Spleen (tissue), 11 donors: Measurements from ENCODE around the gene TRIOBP. TPM values are rescaled to one million over a fixed set of nuclear protein-coding genes. Genes with fewer than 3 reads are reported as not detected.

ENCODE experiments used
- DNase-seq: peaks from one replicate; pipeline ENCODE4 v3.0.0-alpha.2; 2020
- H3K27ac ChIP-seq, 8 donors: fragments of 200-600 bp; sonication (generic) in 7 of 8; 1 replicate in 4 of 8; 2 replicates in 4 of 8; pipeline versions ENCODE4 v1.5.0 to v1.8.0; 2016 to 2021; ENCODE audit warnings: inconsistent platforms in 4 of 8, mild to moderate bottlenecking in 4 of 8, moderate library complexity in 1 of 8
- H3K27me3 ChIP-seq, 7 donors: fragments of 200-600 bp; sonication (generic) in 6 of 7; replicated peaks in 1 of 7; 1 replicate in 4 of 7; 2 replicates in 3 of 7; pipeline versions ENCODE4 v1.5.0 to v1.8.0; 2016 to 2021; ENCODE audit warnings: inconsistent platforms in 3 of 7, mild to moderate bottlenecking in 1 of 7
- H3K36me3 ChIP-seq, 6 donors: fragments of 200-600 bp; sonication (generic) in 5 of 6; 1 replicate in 4 of 6; 2 replicates in 2 of 6; pipeline versions ENCODE4 v1.5.0 to v1.8.0; 2016 to 2021; ENCODE audit warnings: inconsistent platforms in 2 of 6
- H3K4me1 ChIP-seq, 6 donors: fragments of 200-600 bp; sonication (generic) in 5 of 6; 1 replicate in 3 of 6; 2 replicates in 3 of 6; pipeline versions ENCODE4 v1.5.0 to v1.8.0; 2016 to 2021; ENCODE audit warnings: inconsistent platforms in 3 of 6
- H3K4me3 ChIP-seq, 8 donors: fragments of 200-600 bp; sonication (generic) in 7 of 8; 1 replicate in 4 of 8; 2 replicates in 4 of 8; pipeline versions ENCODE4 v1.5.0 to v1.8.0; 2016 to 2021; ENCODE audit warnings: inconsistent platforms in 4 of 8, mild to moderate bottlenecking in 4 of 8, moderate library complexity in 2 of 8
- H3K9me3 ChIP-seq, 8 donors: fragments of 200-600 bp; sonication (generic) in 7 of 8; 1 replicate in 4 of 8; 2 replicates in 4 of 8; pipeline versions ENCODE4 v1.5.0 to v1.8.0; 2016 to 2021; ENCODE audit warnings: inconsistent platforms in 4 of 8
- POLR2A ChIP-seq, 3 donors: fragments of 450-650 bp; IDR thresholded peaks; one replicate each; pipeline ENCODE4 v1.5.1; 2017; ENCODE audit warnings: antibody characterized with exemption in 3 of 3, mild to moderate bottlenecking in 1 of 3
- POLR2AphosphoS5 ChIP-seq, 3 donors: sonication (generic); formaldehyde crosslinking; IDR thresholded peaks; one replicate each; pipeline ENCODE4 v1.5.1; 2017; ENCODE audit warnings: antibody characterized with exemption in 3 of 3
- WGBS, 5 donors: extraction: QIAGEN DNeasy Blood & Tissue Kit in 3 of 5; methylation state at CpG; one replicate each; pipeline versions ENCODE4 v1.1.5 to v1.1.7; 2013 to 2018; 5-methylcytosine and 5-hydroxymethylcytosine counted together
- intact Hi-C: fragments of 100-400 bp; cut with DNase I; formaldehyde crosslinking; loops from one replicate; pipeline ENCODE4 v1.15.0; 2023; ENCODE audit warnings: low total_unique reads
- polyA plus RNA-seq, 3 donors: library from polyadenylated mRNA; stranded (reverse); fragments of 200-250 nt; gene quantifications; one replicate each; pipeline ENCODE4 v1.2.1, GENCODE V29; 2013
- total RNA-seq, 7 donors: library from RNA; depleted of rRNA in 3 of 7; stranded (reverse); fragments of >200 nt in 3 of 7; fragmentation: NEBNext Ultra II Directional in 4 of 7; extraction: Animal tissue kit (Norgen Biotek cat#: 25700) in 4 of 7; gene quantifications; one replicate each; pipeline versions ENCODE4 v1.1.0 to v1.2.1, GENCODE V29; 2016 to 2021
- TF ChIP-seq, protein P1 (sequence below), 11 experiments: fragments of 200-600 bp in 7 of 11; fragments of 450-650 bp in 4 of 11; sonication (generic) in 4 of 11; IDR thresholded peaks in 8 of 11; conservative IDR thresholded peaks in 3 of 11; 1 replicate in 7 of 11; 2 replicates in 4 of 11; pipeline versions ENCODE4 v1.4.0 to v1.8.0; 2016 to 2021; ENCODE audit warnings: antibody characterized with exemption in 11 of 11, inconsistent platforms in 4 of 11, mild to moderate bottlenecking in 1 of 11
- donor health status: healthy with polysubstance abuse.
- donor health status: DM: no; HTN: no; CAD: no; lungs with moderate emphysema.
- donor health status: DM: no; HTN: no; CAD: no.
- donor health status: Bipolar disorder and iron deficiency.
- donor health status: healthy.
- donor health status: DM: no; HTN: no; CAD: no.
- donor health status: DM: yes; HTN: yes; CAD: no.

Gene TRIOBP
- total and polyA plus RNA-seq, 10 donors = 24.6 to 151 (median 103) TPM

DNA sequence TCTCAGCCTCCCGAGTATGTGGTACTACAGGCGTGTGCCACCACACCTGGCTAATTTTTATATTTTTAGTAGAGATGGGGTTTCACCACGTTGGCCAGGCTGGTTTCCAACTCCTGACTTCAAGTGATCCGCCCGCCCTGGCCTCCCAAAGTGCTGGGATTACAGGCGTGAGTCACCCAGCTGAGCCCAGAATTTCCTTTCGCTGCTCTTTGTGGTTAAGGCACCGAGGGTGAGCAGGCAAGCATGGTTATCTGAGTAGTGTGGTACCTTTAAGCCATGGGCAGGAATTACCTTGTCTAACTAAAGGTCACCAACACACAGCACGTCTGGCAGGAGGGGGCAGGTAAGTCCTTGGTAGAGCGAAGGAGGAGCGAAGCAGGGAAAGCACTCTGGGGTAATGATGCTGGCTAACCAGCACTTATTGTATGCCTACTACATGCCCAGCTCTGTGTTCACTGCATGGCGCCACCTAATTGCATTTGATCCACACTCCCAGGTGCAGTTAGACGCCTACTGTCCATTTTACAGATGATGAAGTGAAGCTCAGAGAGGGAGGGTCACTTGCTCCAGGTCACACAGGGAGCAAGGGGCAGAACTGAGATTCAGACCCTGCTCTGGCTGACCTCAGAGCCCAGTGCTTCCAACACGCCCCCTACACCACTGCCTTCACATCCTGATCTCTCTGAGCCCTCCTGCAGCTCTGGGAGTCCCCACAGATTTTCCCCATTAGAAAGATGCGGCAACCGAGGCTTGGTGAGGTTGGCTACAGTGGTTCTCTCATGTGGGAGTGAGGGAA, 45.7 kb downstream of the TRIOBP start:
- Histone ChIP-seq H3K9me3 (no peaks in the 10 kb centered on the region), H3K27ac (peak overlapping the region in 2 of 8 donors; percentile 8 to 91), H3K36me3 (no peaks in the 10 kb centered on the region), H3K4me3 (no peak overlapping the region), H3K27me3 (no peaks in the 10 kb centered on the region), H3K4me1 (peaks cover 6 to 80% (median 54%) of the 10 kb centered on the region in 6 donors)
- DNase-seq = no peak
- TF ChIP-seq, protein P1, sequence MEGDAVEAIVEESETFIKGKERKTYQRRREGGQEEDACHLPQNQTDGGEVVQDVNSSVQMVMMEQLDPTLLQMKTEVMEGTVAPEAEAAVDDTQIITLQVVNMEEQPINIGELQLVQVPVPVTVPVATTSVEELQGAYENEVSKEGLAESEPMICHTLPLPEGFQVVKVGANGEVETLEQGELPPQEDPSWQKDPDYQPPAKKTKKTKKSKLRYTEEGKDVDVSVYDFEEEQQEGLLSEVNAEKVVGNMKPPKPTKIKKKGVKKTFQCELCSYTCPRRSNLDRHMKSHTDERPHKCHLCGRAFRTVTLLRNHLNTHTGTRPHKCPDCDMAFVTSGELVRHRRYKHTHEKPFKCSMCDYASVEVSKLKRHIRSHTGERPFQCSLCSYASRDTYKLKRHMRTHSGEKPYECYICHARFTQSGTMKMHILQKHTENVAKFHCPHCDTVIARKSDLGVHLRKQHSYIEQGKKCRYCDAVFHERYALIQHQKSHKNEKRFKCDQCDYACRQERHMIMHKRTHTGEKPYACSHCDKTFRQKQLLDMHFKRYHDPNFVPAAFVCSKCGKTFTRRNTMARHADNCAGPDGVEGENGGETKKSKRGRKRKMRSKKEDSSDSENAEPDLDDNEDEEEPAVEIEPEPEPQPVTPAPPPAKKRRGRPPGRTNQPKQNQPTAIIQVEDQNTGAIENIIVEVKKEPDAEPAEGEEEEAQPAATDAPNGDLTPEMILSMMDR (IDR thresholded peaks at IDR 0.05 in 8 of 11, conservative IDR thresholded peaks at IDR 0.05 in 3 of 11) = no peak
- TF ChIP-seq POLR2A (IDR thresholded peaks at IDR 0.05) (no peak), POLR2AphosphoS5 (IDR thresholded peaks at IDR 0.05) (no peak)
- intact Hi-C loops = no loop called here
- 72 to 81% (median 75%) methylated on average over 13 to 16 of the region's 16 CpGs for WGBS, 5 donors

DNA sequence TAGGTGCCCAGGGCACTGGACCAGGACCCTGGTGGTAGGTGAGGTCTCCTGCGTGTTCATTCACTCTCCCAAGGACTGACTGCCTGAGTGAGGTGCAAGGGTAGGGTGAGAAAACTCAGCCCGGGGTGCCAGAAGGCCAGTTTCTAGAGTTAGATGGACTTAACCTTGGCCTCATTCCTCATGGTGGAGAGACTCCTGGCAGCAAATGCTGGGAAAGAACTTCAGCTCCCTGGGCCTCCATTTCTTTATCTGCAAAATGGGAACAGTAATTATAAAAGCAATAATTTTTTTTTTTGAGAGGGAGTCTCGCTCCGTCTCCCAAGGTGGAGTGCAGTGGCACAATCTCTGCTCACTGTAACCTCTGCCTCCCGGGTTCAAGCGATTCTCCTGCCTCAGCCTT, 47.7 kb downstream of the TRIOBP start:
- Histone ChIP-seq H3K9me3 (no peaks in the 10 kb centered on the region), H3K27ac (peak overlapping the region in 3 of 8 donors; percentile 96 to 98 (median 97)), H3K4me1 (peaks cover 23 to 80% (median 60%) of the 10 kb centered on the region in 6 donors), H3K36me3 (no peaks in the 10 kb centered on the region), H3K27me3 (no peaks in the 10 kb centered on the region), H3K4me3 (no peak overlapping the region)
- intact Hi-C loops = no loop called here
- 87 to 97% (median 93%) methylated on average over 6 of the region's 6 CpGs for WGBS, 5 donors
- TF ChIP-seq POLR2AphosphoS5 (IDR thresholded peaks at IDR 0.05) = no peak
- no peak for TF ChIP-seq POLR2A (IDR thresholded peaks at IDR 0.05)
- TF ChIP-seq, protein P1 (IDR thresholded peaks at IDR 0.05 in 8 of 11, conservative IDR thresholded peaks at IDR 0.05 in 3 of 11) = no peak
- DNase-seq = no peak

DNA sequence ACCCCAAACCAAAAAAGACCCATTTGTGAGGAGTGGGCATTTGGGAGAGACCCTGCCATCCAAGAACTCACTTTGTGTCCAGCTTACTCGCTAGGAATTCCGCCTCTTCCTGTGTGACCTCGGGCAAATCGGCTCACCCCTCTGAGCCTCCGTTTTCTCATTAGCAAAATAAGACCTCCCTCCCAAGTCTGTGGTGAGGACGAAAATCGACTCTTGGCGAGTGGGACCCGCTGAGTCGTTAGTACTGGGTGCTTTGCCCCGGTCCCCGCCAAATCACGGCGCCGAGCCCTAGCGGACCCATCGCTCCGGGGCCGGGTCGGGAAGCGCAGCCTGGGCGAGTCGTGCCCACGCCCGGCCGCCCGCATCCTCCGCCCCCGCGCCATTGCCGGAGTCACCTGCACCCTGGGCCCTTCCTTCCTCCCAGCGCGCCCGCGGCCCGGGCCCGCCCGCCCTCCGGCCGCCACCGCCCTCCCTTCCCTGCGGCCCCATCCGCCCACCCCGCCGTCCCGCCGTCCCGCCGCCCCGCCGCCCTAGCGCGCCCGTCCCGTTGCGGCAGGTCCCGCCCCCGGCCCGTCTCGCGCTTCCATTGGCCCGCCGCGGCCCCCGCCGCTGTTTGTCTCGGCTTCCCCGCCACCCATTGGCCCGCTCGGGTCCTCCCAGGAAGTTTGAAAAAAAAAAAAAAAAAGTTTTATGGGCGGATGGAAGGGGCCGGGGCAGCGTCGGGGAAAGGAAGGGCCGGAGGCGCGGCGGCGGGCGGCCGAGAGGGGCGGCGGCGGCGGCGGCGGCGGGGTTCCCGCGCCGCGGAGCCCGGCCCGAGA, 48.9 kb downstream of the TRIOBP start:
- TF ChIP-seq POLR2AphosphoS5 (IDR thresholded peaks at IDR 0.05) (peak; percentile 48 to 69 (median 63)), POLR2A (IDR thresholded peaks at IDR 0.05) (no peak)
- TF ChIP-seq, protein P1 (IDR thresholded peaks at IDR 0.05 in 8 of 11, conservative IDR thresholded peaks at IDR 0.05 in 3 of 11) = peak in 1 of 11 experiments; percentile 10
- peak overlapping the region; percentile 79 to 93 (median 82) for H3K4me3 ChIP-seq
- 0 to 1% (median 1%) methylated on average over 40 to 93 of the region's 94 CpGs for WGBS, 5 donors
- no peaks in the 10 kb centered on the region for H3K27me3 ChIP-seq
- intact Hi-C loops = no loop called here
- H3K36me3 ChIP-seq = peaks cover 0 to under 1% (median 0%) of the 10 kb centered on the region in 6 donors
- H3K4me1 ChIP-seq = peaks cover 26 to 80% (median 60%) of the 10 kb centered on the region in 6 donors
- H3K27ac ChIP-seq = peak overlapping the region; percentile 83 to 98 (median 94)
- no peaks in the 10 kb centered on the region for H3K9me3 ChIP-seq
- peak; percentile 95 for DNase-seq
